HEK293 (cell line): ENCODE data around the gene PLK4.
A peak's percentile ranks its signal among the peaks of the same experiment; 100 is the strongest.

Experiments used
- CTCF ChIA-PET: fragments of 350-600 bp; formaldehyde crosslinking; extraction: SDS; loops from one replicate; lab custom pipeline; 2021; ENCODE audit warnings: antibody characterized with exemption; lab: Yijun Ruan, JAX
- POLR2A ChIA-PET: fragments of 300-600 bp; formaldehyde crosslinking; extraction: SDS; loops from one replicate; lab custom pipeline; 2020; ENCODE audit warnings: antibody characterized with exemption, inconsistent platforms; lab: Yijun Ruan, JAX
- H3K27ac ChIP-seq: fragments of 200-500 bp; sonication (Bioruptor generic); 2 replicates; pipeline ENCODE4 v1.5.1; 2014; ENCODE audit warnings: low read depth, low read length, control low read depth, inconsistent platforms; ENCODE audit errors: extremely low read depth
- H3K36me3 ChIP-seq, 2 experiments: fragments of 200-500 bp in 1 of 2; sonication (Bioruptor generic) in 1 of 2; 1 replicate in 1 of 2; 2 replicates in 1 of 2; pipeline ENCODE4 v1.5.1; 2014 to 2017; ENCODE audit warnings: inconsistent platforms in 2 of 2, low read length in 2 of 2; ENCODE audit not compliant: control insufficient read depth in 2 of 2, insufficient read depth in 1 of 2
- H3K4me1 ChIP-seq: fragments of 200-500 bp; sonication (Bioruptor generic); 2 replicates; pipeline ENCODE4 v1.5.1; 2014; ENCODE audit warnings: mild to moderate bottlenecking, low read length, inconsistent platforms; ENCODE audit not compliant: control insufficient read depth, insufficient read depth
- H3K4me3 ChIP-seq: 2 replicates; pipeline ENCODE4 v1.5.1; 2011; ENCODE audit warnings: low read depth, mild to moderate bottlenecking, control low read depth, low read length, moderate library complexity
- H3K9me3 ChIP-seq: fragments of 200-500 bp; sonication (Bioruptor generic); 2 replicates; pipeline ENCODE4 v1.5.1; 2014; ENCODE audit warnings: low read depth, low read length, inconsistent platforms; ENCODE audit not compliant: control insufficient read depth, insufficient read depth
- FEZF1 ChIP-seq: fragments of 450-650 bp; formaldehyde crosslinking; IDR thresholded peaks from 2 replicates; pipeline ENCODE4 v1.5.1; 2016; ENCODE audit warnings: missing biosample characterization, missing genetic modification characterization
- GLIS1 ChIP-seq: fragments of 450-650 bp; formaldehyde crosslinking; IDR thresholded peaks from 2 replicates; pipeline ENCODE4 v1.5.1; 2016; ENCODE audit warnings: missing biosample characterization, missing genetic modification characterization
- HOXD13 ChIP-seq: sonication (generic); formaldehyde crosslinking; IDR thresholded peaks from 2 replicates; pipeline ENCODE4 v1.8.0; 2022; ENCODE audit warnings: missing genetic modification reagents, borderline replicate concordance
- RBAK ChIP-seq: fragments of 450-650 bp; formaldehyde crosslinking; IDR thresholded peaks from 2 replicates; pipeline ENCODE4 v1.5.1; 2016; ENCODE audit warnings: missing biosample characterization, missing genetic modification characterization
- SCRT1 ChIP-seq: fragments of 450-650 bp; formaldehyde crosslinking; IDR thresholded peaks from 2 replicates; pipeline ENCODE4 v1.5.1; 2016; ENCODE audit warnings: missing biosample characterization, missing genetic modification characterization, borderline replicate concordance
- SCRT2 ChIP-seq: fragments of 450-650 bp; formaldehyde crosslinking; IDR thresholded peaks from 2 replicates; pipeline ENCODE4 v1.5.1; 2016; ENCODE audit warnings: missing biosample characterization, missing genetic modification characterization
- ZBTB48 ChIP-seq: fragments of 450-650 bp; formaldehyde crosslinking; IDR thresholded peaks from 2 replicates; pipeline ENCODE4 v1.5.1; 2016; ENCODE audit warnings: missing biosample characterization, missing genetic modification characterization
- ZFP37 ChIP-seq: fragments of 450-650 bp; formaldehyde crosslinking; IDR thresholded peaks from 2 replicates; pipeline ENCODE4 v1.5.1; 2016; ENCODE audit warnings: missing biosample characterization, missing genetic modification characterization
- ZIC2 ChIP-seq: fragments of 450-650 bp; formaldehyde crosslinking; IDR thresholded peaks from 2 replicates; pipeline ENCODE4 v1.5.1; 2016; ENCODE audit warnings: missing biosample characterization, missing genetic modification characterization
- ZNF112 ChIP-seq: fragments of 450-650 bp; formaldehyde crosslinking; IDR thresholded peaks from 2 replicates; pipeline ENCODE4 v1.5.0; 2017; ENCODE audit warnings: missing biosample characterization, missing genetic modification characterization
- ZNF114 ChIP-seq: fragments of 450-650 bp; formaldehyde crosslinking; IDR thresholded peaks from 2 replicates; pipeline ENCODE4 v1.5.0; 2017; ENCODE audit warnings: missing biosample characterization, missing genetic modification characterization
- ZNF175 ChIP-seq: fragments of 450-650 bp; formaldehyde crosslinking; IDR thresholded peaks from 2 replicates; pipeline ENCODE4 v1.5.1; 2016; ENCODE audit warnings: missing biosample characterization, missing genetic modification characterization
- ZNF239 ChIP-seq: fragments of 450-650 bp; formaldehyde crosslinking; IDR thresholded peaks from 2 replicates; pipeline ENCODE4 v1.5.1; 2016; ENCODE audit warnings: missing biosample characterization, missing genetic modification characterization
- ZNF248 ChIP-seq: fragments of 450-650 bp; formaldehyde crosslinking; IDR thresholded peaks from 2 replicates; pipeline ENCODE4 v1.5.1; 2017; ENCODE audit warnings: missing biosample characterization, missing genetic modification characterization
- ZNF335 ChIP-seq: fragments of 450-650 bp; formaldehyde crosslinking; conservative IDR thresholded peaks from 2 replicates; pipeline ENCODE4 v1.5.1; 2016; ENCODE audit warnings: missing biosample characterization, missing genetic modification characterization
- ZNF341 ChIP-seq: fragments of 450-650 bp; formaldehyde crosslinking; IDR thresholded peaks from 2 replicates; pipeline ENCODE4; 2016; ENCODE audit warnings: low read depth, missing biosample characterization, missing genetic modification characterization
- ZNF354C ChIP-seq: fragments of 450-650 bp; formaldehyde crosslinking; IDR thresholded peaks from 2 replicates; pipeline ENCODE4 v1.5.1; 2016; ENCODE audit warnings: missing biosample characterization, missing genetic modification characterization, low read depth, borderline replicate concordance
- ZNF391 ChIP-seq: fragments of 450-650 bp; formaldehyde crosslinking; IDR thresholded peaks from 2 replicates; pipeline ENCODE4 v1.5.1; 2016; ENCODE audit warnings: low read depth, missing biosample characterization, missing genetic modification characterization, borderline replicate concordance
- ZNF510 ChIP-seq: fragments of 450-650 bp; formaldehyde crosslinking; IDR thresholded peaks from 2 replicates; pipeline ENCODE4 v1.5.1; 2018; ENCODE audit warnings: mild to moderate bottlenecking, missing genetic modification characterization, missing biosample characterization; ENCODE audit not compliant: insufficient replicate concordance
- ZNF549 ChIP-seq: fragments of 450-650 bp; IDR thresholded peaks from 2 replicates; pipeline ENCODE4 v1.5.1; 2018; ENCODE audit warnings: missing biosample characterization, missing genetic modification characterization, mild to moderate bottlenecking, inconsistent platforms, moderate library complexity
- ZNF555 ChIP-seq: fragments of 450-650 bp; formaldehyde crosslinking; conservative IDR thresholded peaks from 2 replicates; pipeline ENCODE4 v1.5.1; 2017; ENCODE audit warnings: missing biosample characterization, mild to moderate bottlenecking, missing genetic modification characterization, inconsistent platforms
- ZNF571 ChIP-seq: fragments of 450-650 bp; formaldehyde crosslinking; IDR thresholded peaks from 2 replicates; pipeline ENCODE4 v1.5.0; 2017; ENCODE audit warnings: missing biosample characterization, missing genetic modification characterization
- ZNF585B ChIP-seq: fragments of 450-650 bp; formaldehyde crosslinking; IDR thresholded peaks from 2 replicates; pipeline ENCODE4 v1.5.1; 2016; ENCODE audit warnings: missing biosample characterization, missing genetic modification characterization
- ZNF600 ChIP-seq: fragments of 450-650 bp; formaldehyde crosslinking; IDR thresholded peaks from 2 replicates; pipeline ENCODE4 v1.5.1; 2016; ENCODE audit warnings: missing biosample characterization, missing genetic modification characterization
- ZNF610 ChIP-seq: fragments of 450-650 bp; formaldehyde crosslinking; IDR thresholded peaks from 2 replicates; pipeline ENCODE4 v1.5.1; 2016; ENCODE audit warnings: missing biosample characterization, missing genetic modification characterization, borderline replicate concordance
- ZNF768 ChIP-seq: fragments of 450-650 bp; formaldehyde crosslinking; IDR thresholded peaks from 2 replicates; pipeline ENCODE4 v1.5.1; 2018; ENCODE audit warnings: missing biosample characterization, mild to moderate bottlenecking, missing genetic modification characterization
- TF ChIP-seq, protein P1 (sequence below): fragments of 450-650 bp; formaldehyde crosslinking; IDR thresholded peaks from 2 replicates; pipeline ENCODE4 v1.5.1; 2016; ENCODE audit warnings: missing biosample characterization, missing genetic modification characterization
- TF ChIP-seq, protein P2 (sequence below): fragments of 450-650 bp; IDR thresholded peaks from 2 replicates; pipeline ENCODE4 v1.5.1; 2018; ENCODE audit warnings: missing biosample characterization, mild to moderate bottlenecking, missing genetic modification characterization
- TF ChIP-seq, protein P3 (sequence below): fragments of 450-650 bp; formaldehyde crosslinking; optimal IDR thresholded peaks from 2 replicates; pipeline ENCODE3; 2016; ENCODE audit warnings: missing biosample characterization, mild to moderate bottlenecking, missing genetic modification characterization
- TF ChIP-seq, protein P4 (sequence below): fragments of 450-650 bp; formaldehyde crosslinking; IDR thresholded peaks from 2 replicates; pipeline ENCODE4 v1.5.1; 2016; ENCODE audit warnings: missing biosample characterization, missing genetic modification characterization
- TF ChIP-seq, protein P5 (sequence below): fragments of 450-650 bp; formaldehyde crosslinking; IDR thresholded peaks from 2 replicates; pipeline ENCODE4 v1.5.1; 2016; ENCODE audit warnings: missing biosample characterization, missing genetic modification characterization, low read depth

Gene PLK4

DNA sequence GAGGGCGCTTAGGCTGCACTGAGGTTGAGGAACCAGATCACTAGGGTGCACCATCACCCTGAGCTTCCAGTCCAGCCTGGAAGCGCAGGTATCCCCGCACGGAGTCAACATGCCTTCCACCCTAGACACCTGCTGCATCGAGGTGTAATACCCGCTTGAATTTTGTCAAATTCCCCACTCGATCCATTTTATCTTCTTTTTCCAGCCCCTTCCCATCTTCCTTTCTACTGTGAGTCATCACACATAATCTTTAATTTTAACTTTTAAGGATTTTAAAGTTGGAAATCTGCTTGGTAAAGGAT, 821 bp downstream of the PLK4 start:
- peak overlapping the region; percentile 96; the same call in 1 of the 2 replicates for H3K27ac ChIP-seq
- CTCF ChIA-PET, result interaction anchor here (0.7 kb wide), 2 partner anchors 12 to 61 kb away, joined by 3 read pairs; no protein-coding TSS in a partner anchor
- H3K4me3 ChIP-seq, result peak overlapping the region; percentile 96
- peaks cover 9 to 37% of the 10 kb centered on the region in 2 experiments for H3K36me3 ChIP-seq
- POLR2A ChIA-PET, result interaction anchor here (0.6 to 1.7 kb wide), 9 partner anchors 8 to 930 kb away, joined by 3 to 27 read pairs (median 7); partner anchors contain the start of genes ABHD18, HSPA4L, LARP1B and MFSD8
- no peaks in the 10 kb centered on the region; the same call in 1 of the 2 replicates for H3K4me1 ChIP-seq
- H3K9me3 ChIP-seq, result no peaks in the 10 kb centered on the region
- no peak for TF ChIP-seq FEZF1 (tag by site-specific recombination)
- TF ChIP-seq ZNF555 (tag by site-specific recombination), result no peak
- no peak for TF ChIP-seq ZNF768
- TF ChIP-seq SCRT1, result peak; percentile 45; the same call in 1 of the 2 replicates
- 0 out of 2 replicates have a peak, but pooled peaks have one; percentile 10 for TF ChIP-seq ZNF600 (tag by site-specific recombination)
- TF ChIP-seq ZNF175 (tag by site-specific recombination), result no peak
- no peak for TF ChIP-seq ZNF585B (tag by site-specific recombination)
- no peak for TF ChIP-seq ZFP37
- no peak for TF ChIP-seq ZNF248 (tag by site-specific recombination)
- TF ChIP-seq, protein P1, sequence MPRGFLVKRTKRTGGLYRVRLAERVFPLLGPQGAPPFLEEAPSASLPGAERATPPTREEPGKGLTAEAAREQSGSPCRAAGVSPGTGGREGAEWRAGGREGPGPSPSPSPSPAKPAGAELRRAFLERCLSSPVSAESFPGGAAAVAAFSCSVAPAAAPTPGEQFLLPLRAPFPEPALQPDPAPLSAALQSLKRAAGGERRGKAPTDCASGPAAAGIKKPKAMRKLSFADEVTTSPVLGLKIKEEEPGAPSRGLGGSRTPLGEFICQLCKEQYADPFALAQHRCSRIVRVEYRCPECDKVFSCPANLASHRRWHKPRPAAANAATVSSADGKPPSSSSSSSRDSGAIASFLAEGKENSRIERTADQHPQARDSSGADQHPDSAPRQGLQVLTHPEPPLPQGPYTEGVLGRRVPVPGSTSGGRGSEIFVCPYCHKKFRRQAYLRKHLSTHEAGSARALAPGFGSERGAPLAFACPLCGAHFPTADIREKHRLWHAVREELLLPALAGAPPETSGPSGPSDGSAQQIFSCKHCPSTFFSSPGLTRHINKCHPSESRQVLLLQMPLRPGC (tag by site-specific recombination), result no peak
- TF ChIP-seq, protein P2, sequence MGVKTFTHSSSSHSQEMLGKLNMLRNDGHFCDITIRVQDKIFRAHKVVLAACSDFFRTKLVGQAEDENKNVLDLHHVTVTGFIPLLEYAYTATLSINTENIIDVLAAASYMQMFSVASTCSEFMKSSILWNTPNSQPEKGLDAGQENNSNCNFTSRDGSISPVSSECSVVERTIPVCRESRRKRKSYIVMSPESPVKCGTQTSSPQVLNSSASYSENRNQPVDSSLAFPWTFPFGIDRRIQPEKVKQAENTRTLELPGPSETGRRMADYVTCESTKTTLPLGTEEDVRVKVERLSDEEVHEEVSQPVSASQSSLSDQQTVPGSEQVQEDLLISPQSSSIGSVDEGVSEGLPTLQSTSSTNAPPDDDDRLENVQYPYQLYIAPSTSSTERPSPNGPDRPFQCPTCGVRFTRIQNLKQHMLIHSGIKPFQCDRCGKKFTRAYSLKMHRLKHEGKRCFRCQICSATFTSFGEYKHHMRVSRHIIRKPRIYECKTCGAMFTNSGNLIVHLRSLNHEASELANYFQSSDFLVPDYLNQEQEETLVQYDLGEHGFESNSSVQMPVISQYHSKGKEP (tag by site-specific recombination), result no peak
- no peak for TF ChIP-seq ZNF391 (tag by site-specific recombination)
- TF ChIP-seq ZNF335 (tag by site-specific recombination), result no peak
- TF ChIP-seq, protein P3, sequence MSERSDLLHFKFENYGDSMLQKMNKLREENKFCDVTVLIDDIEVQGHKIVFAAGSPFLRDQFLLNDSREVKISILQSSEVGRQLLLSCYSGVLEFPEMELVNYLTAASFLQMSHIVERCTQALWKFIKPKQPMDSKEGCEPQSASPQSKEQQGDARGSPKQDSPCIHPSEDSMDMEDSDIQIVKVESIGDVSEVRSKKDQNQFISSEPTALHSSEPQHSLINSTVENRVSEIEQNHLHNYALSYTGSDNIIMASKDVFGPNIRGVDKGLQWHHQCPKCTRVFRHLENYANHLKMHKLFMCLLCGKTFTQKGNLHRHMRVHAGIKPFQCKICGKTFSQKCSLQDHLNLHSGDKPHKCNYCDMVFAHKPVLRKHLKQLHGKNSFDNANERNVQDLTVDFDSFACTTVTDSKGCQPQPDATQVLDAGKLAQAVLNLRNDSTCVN, result no peak
- TF ChIP-seq, protein P4, sequence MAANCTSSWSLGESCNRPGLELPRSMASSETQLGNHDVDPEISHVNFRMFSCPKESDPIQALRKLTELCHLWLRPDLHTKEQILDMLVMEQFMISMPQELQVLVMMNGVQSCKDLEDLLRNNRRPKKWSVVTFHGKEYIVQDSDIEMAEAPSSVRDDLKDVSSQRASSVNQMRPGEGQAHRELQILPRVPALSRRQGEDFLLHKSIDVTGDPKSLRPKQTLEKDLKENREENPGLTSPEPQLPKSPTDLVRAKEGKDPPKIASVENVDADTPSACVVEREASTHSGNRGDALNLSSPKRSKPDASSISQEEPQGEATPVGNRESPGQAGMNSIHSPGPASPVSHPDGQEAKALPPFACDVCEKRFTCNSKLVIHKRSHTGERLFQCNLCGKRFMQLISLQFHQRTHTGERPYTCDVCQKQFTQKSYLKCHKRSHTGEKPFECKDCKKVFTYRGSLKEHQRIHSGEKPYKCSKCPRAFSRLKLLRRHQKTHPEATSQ (tag by site-specific recombination), result no peak
- no peak for TF ChIP-seq HOXD13
- no peak for TF ChIP-seq ZNF510 (tag by site-specific recombination)
- no peak for TF ChIP-seq ZNF571 (tag by site-specific recombination)
- TF ChIP-seq ZNF549 (tag by site-specific recombination), result no peak
- TF ChIP-seq ZBTB48 (tag by site-specific recombination), result peak; percentile 2; the same call in 1 of the 2 replicates
- TF ChIP-seq ZNF112, result no peak
- TF ChIP-seq ZNF239 (tag by site-specific recombination), result no peak
- TF ChIP-seq RBAK (tag by site-specific recombination), result no peak
- peak; percentile 82 for TF ChIP-seq SCRT2 (tag by site-specific recombination)
- TF ChIP-seq ZNF341 (tag by site-specific recombination), result 0 out of 2 replicates have a peak, but pooled peaks have one; percentile 27
- no peak for TF ChIP-seq ZIC2 (tag by site-specific recombination)
- no peak for TF ChIP-seq ZNF354C (tag by site-specific recombination)
- no peak for TF ChIP-seq GLIS1
- TF ChIP-seq ZNF610 (tag by site-specific recombination), result no peak
- TF ChIP-seq, protein P5, sequence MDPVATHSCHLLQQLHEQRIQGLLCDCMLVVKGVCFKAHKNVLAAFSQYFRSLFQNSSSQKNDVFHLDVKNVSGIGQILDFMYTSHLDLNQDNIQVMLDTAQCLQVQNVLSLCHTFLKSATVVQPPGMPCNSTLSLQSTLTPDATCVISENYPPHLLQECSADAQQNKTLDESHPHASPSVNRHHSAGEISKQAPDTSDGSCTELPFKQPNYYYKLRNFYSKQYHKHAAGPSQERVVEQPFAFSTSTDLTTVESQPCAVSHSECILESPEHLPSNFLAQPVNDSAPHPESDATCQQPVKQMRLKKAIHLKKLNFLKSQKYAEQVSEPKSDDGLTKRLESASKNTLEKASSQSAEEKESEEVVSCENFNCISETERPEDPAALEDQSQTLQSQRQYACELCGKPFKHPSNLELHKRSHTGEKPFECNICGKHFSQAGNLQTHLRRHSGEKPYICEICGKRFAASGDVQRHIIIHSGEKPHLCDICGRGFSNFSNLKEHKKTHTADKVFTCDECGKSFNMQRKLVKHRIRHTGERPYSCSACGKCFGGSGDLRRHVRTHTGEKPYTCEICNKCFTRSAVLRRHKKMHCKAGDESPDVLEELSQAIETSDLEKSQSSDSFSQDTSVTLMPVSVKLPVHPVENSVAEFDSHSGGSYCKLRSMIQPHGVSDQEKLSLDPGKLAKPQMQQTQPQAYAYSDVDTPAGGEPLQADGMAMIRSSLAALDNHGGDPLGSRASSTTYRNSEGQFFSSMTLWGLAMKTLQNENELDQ, result no peak
- no peak for TF ChIP-seq ZNF114 (tag by site-specific recombination)
